Daoy (cell line): ENCODE measurements around the gene TDRD5. TPM values are rescaled to one million over a fixed set of nuclear protein-coding genes. Genes with fewer than 3 reads are reported as not detected.

Source experiments
- DNase-seq: peaks from one replicate; pipeline ENCODE4 v3.0.0-alpha.2; 2015; ENCODE audit warnings: low read depth
- total RNA-seq: library from RNA; depleted of rRNA; stranded (reverse); fragments of >200 nt; shearing (Covaris generic); gene quantifications from 2 replicates; pipeline ENCODE4 v1.2.3, GENCODE V29; 2014; rRNA removed

TDRD5 gene
- 0.03 and 0.34 TPM in 2 replicates for total RNA-seq

- DNase-seq = peak; percentile 41
Observed at GRCh38 chr1:179591592-179592580, at the start of gene TDRD5. TSS of gene TDRD5 (plus strand) at chr1:179591832. CDS start at chr1:179592616, 784 bp downstream.

DNA sequence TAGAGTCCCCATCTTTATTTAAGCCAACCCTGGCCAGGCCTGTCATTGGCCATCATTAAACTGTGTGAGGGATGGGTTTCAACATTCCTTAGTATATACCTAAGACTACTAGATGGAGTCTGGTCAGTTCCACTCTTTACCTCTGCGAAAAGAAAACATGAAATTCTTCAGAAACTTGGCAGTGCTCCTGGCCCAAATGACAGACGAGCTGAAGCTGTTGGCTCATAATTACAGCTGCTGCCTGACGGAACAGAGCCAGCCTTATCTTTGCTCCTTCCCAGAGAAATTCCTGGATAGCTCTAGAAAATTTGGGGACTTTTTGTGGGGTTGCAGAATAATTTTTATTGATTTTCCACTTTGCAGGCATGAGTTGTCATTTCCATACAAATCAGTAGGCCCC is 46.3 kb upstream of the TDRD5 start:
- DNase-seq = peak; percentile 12

DNA sequence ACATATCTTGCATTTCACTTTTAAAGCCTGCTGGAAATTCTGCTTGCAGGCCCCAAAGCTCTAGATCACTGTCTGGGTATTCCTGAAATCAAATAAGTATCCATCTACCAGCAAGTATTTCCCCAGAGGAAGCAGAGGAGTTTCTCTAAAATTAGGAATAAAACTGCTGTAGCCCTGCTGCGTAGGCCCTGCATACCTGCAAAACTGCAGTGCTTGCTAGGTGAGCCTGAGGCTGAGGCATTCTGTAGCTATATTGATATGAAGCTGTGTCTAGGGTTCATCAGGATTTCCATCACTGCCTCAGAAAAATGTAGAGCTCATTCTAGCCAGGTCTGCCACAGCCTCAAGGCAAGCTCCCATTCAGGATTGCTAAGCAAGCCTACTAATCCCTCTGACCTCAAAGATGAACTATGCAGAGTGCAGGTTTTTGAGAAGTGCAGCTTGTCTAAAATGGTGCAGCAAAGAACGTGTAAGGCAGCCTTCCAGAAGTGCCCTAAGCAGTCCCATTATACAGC is 44.6 kb upstream of the TDRD5 start:
- DNase-seq = no peak

DNA sequence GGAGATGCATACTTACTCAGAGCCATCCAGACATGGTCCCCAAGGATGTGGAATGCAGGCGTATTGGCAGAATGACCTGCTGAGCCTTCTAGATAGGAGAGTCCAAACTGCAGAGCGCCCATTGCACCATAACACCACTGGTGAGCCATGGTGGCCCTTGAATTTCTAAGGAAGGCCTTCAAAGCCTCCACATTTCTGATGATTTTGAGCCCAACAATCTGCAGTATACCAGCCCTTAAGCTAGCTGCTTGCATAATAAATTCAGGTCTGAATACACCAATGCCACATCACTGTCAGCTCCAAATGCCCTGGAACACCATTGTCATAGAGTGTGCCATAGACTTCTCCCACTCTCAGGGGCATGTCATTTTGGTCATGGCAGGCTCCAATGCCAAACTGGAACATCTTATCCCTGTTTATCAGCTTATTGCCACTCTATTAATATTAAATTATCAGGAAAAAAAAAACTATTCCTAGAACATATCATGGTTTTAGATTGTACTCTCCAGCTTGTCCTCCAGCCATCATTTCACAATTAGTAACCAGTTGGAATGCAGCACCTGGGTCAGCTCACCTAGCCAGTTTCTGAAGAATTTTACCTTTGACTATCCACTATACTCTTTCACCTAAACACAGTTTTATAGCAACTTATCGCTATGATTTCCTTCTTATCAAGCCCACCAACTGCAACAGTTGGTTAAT is 42.8 kb upstream of the TDRD5 start:
- DNase-seq = no peak

DNA sequence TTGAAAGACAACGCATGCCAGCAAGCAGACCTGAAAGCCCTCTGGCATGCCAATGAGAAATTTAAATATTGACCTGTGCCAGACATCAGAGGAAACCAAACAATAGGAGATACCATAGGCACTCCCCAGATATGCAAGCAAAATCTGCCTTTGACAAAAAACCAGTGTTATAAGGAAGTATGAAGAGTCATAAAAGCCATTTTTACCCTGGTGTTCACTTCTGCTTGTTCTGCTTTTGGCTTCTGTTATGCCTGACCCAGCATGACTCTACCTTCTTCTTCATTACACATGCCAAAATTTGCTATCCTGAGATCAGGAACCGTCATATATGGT is 42.3 kb upstream of the TDRD5 start:
- no peak for DNase-seq

GRCh38 chr1:179550746-179551682 is 40.6 kb upstream of the TDRD5 start:
- DNase-seq = peak; percentile 32

DNA sequence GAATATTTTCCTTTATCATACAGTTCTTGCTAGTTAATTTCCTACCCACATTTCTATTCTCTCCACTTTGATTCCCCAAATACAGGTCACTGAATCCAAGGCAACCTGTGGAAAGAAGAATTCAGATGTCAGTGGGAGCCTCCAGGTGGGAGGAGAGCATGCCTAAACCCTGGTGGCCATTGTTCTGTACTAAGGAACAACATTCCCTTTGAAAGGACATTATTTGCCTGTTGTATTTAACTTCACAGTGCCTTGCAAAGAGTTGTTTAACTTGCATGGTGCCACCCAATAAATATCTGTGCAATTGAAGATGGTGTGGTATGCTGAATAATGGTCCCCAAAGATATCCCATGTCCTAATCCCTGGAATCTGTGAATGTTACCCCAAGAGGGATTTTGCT is 37.2 kb upstream of the TDRD5 start:
- no peak for DNase-seq

- no peak for DNase-seq
Observed at GRCh38 chr1:179558078-179558477, 33.6 kb upstream of the TDRD5 start.

DNA sequence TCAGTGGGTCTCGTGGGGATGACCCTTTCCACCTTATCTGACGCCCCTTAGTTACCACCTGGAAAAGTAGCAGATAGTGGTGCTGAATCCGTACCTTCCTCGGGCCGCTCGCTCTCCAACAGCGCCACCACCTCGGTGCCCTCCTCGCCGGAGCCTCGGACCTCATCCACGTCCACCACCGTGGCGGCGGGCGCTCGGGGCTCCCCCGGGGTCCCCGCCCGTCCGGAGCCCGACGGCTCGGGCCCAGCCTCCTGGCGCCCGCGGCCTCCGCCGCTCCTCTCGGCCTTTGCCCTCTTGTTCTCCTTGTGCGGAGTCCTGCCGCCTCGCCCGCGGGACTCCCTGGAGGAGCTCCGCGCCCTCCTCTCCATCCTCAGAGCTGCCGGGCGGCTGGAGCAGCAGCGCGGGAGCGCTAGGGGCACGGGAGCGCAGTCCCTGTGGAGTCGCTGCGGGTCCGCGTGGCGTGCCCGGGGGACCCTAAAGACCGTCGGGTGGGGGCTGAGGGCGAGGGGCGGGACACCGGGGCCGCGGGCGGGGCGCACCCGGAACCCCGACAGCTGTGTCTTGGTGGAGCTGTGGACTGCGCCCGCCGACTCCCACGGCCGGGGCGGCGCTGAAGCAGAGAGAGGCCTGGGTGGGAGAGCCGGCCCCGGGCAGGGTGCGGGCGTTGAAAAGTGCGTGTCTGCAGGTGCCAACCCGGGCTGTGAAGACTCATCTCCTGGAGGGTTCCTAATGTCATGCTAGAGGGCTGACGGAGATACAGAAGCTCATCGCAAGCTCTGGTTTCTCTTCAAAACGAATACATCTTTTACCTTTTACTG is 15.9 kb upstream of the TDRD5 start, which contains the start of gene NPHS2:
Gene NPHS2 (minus strand): TSS at position 452 of the 818 bp plus-strand sequence. CDS start 84 bp downstream, at position 368.
- no peak for DNase-seq

DNA sequence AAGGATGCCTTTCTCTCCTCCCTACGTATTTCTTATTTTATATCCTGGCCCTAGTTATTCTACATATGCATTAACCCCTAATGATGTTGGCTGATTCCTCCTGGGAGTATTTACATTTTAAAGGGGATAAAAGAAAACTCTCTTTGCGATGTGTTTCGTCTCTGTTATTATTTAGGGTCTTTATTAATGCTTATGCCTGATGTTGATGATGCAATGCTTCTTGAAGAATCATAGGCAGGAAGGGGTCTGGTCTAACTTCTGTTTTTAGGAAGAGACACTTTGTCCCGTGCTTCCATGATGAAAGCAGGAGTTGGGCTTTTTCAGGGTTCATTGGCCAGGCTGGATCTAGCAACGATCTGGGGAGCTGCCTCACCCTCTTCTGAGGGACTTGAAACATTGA is 15.1 kb upstream of the TDRD5 start:
- no peak for DNase-seq

- DNase-seq = peak; percentile 57
Observed at GRCh38 chr1:179583771-179584320, 7.8 kb upstream of the TDRD5 start.

GRCh38 chr1:179586107-179586823 is 5.4 kb upstream of the TDRD5 start:
- DNase-seq = peak; percentile 79

- no peak for DNase-seq
Observed at GRCh38 chr1:179587336-179587735, 4.3 kb upstream of the TDRD5 start.

DNA sequence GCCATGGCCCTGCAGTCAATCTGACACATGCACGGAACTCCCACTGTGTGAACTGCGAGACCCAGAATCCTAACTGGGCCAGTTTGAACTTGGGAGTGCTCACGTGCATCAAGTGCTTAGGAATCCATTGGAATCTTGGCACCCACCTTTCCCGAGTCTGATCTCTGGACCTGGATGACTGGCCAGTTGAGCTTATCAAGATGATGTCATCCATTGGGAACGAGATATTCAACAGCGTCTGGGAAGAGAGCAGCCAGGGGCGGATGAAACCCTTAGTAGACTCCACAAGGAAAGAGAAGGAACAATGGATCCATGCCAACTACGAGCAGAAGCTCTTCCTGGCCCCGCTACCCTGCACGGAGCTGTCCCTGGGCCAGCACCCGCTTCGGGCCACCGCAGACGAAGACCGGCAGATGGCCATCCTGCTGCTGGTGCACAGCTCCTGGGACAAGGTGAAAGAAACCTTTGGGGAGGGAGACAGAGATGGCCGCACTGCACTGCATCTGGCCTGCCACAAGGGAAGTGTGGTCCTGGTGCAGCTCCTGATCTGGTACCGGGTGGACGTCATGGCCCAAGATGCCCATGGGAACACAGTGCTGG is 3.1 kb upstream of the TDRD5 start:
- DNase-seq = no peak

GRCh38 chr1:179589509-179589908 is 2.1 kb upstream of the TDRD5 start:
- DNase-seq = no peak

GRCh38 chr1:179590671-179591070 is 961 bp upstream of the TDRD5 start:
- DNase-seq = no peak

GRCh38 chr1:179591253-179591591 is 410 bp upstream of the TDRD5 start:
- no peak for DNase-seq

DNA sequence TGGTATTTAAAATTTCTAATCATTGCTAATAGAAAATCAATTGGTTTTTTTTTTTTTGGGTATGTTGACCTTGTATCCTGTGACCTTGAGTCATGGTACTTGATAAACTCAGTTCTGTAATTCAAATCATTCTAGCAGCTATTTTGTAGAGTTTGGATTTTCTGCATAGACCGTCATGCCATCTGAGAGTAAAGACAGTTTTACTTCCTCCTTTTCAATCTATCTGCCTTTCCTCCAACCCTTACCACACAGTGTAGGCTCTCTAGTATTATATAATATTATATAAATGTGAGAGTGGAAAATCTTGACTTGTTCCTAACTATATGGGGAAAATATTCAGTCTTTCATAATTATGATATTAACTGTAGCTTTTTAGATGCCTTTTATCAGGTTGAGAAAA is 7.0 kb downstream of the TDRD5 start:
- DNase-seq = no peak

DNA sequence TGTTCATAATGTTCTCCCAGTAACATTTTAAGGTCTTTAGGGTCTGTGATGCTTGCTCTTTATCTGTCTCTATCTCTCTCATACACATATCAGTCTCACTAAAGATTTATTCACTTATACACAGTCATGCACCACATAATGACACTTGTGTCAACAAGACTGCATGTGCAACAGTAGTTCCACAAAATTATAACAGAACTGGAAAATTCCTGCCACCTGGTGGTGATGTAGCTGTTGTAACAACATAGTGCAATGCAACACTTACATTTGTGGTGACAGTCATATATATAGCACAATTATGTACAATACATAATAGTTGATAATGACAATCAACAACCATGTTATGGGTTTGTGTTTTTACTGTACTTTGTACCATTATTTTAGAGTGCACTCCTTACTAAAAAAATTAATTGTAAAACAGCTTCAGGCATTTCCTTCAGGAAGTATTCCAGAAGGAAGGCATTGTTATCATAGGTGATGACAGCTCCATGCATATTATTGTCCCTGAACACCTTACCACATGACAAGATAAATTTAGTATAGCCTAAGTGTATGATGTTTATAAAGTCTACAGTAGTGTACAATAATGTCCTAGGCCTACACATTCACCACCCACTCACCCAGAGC is 8.1 kb downstream of the TDRD5 start:
- DNase-seq = peak; percentile 40
